SW480 (cell line): Measurements from ENCODE around the gene MAGEA10.
"Not testable (repeated sequence)": the region's sequence is repeated elsewhere in the genome, so short reads cannot be mapped to it uniquely, and the experiment has no call there.

Experiments used
- DNase-seq: peaks from one replicate; pipeline ENCODE4 v3.0.0-alpha.2; 2016; ENCODE audit warnings: low spot score

MAGEA10 gene

GRCh38 chrX:152138388-152138784 lies at the start of gene MAGEA10:
TSS of gene MAGEA10 (minus strand) at chrX:152138577. CDS start at chrX:152135620, 2,957 bp downstream.
- no peak for DNase-seq

GRCh38 chrX:152177497-152178269 lies 39.3 kb upstream of the MAGEA10 start:
- no peak for DNase-seq

GRCh38 chrX:152177052-152177451 lies 38.7 kb upstream of the MAGEA10 start:
- DNase-seq, result no peak

- DNase-seq, result not testable (repeated sequence)
These were observed 37.5 kb upstream of the MAGEA10 start for GRCh38 chrX:152175892-152176291.

GRCh38 chrX:152173923-152174322 lies 35.5 kb upstream of the MAGEA10 start:
- DNase-seq, result not testable (repeated sequence)

- no peak for DNase-seq
These were observed 32.2 kb upstream of the MAGEA10 start for GRCh38 chrX:152170621-152171020.

GRCh38 chrX:152165033-152165743 lies 26.8 kb upstream of the MAGEA10 start:
- no peak for DNase-seq

- DNase-seq, result no peak
These were observed 18.7 kb upstream of the MAGEA10 start for GRCh38 chrX:152157042-152157441.

GRCh38 chrX:152155766-152156310 lies 17.5 kb upstream of the MAGEA10 start:
- no peak for DNase-seq

- DNase-seq, result no peak
These were observed 15.7 kb upstream of the MAGEA10 start for GRCh38 chrX:152154050-152154449.

- DNase-seq, result no peak
These were observed 12.9 kb upstream of the MAGEA10 start for GRCh38 chrX:152151256-152151655.

GRCh38 chrX:152149648-152150047 lies 11.3 kb upstream of the MAGEA10 start:
- DNase-seq, result no peak

GRCh38 chrX:152139589-152139988 lies 1.2 kb upstream of the MAGEA10 start:
- DNase-seq, result no peak

- no peak for DNase-seq
These were observed 498 bp downstream of the MAGEA10 start for GRCh38 chrX:152137771-152138387.

- DNase-seq, result no peak
These were observed 2.1 kb downstream of the MAGEA10 start for GRCh38 chrX:152136312-152136711.

- no peak for DNase-seq
These were observed 6.9 kb downstream of the MAGEA10 start for GRCh38 chrX:152131525-152131924.

GRCh38 chrX:152129069-152129844 lies 9.1 kb downstream of the MAGEA10 start:
- not testable (repeated sequence) for DNase-seq

GRCh38 chrX:152117305-152117704 lies 21.1 kb downstream of the MAGEA10 start:
- DNase-seq, result no peak

- DNase-seq, result no peak
These were observed 29.9 kb downstream of the MAGEA10 start for GRCh38 chrX:152108527-152108926.

- no peak for DNase-seq
These were observed 34.5 kb downstream of the MAGEA10 start for GRCh38 chrX:152103866-152104265.

- DNase-seq, result no peak
These were observed 52.2 kb downstream of the MAGEA10 start for GRCh38 chrX:152086141-152086540.
